Measurements from ENCODE around the gene IFT25.

DNA sequence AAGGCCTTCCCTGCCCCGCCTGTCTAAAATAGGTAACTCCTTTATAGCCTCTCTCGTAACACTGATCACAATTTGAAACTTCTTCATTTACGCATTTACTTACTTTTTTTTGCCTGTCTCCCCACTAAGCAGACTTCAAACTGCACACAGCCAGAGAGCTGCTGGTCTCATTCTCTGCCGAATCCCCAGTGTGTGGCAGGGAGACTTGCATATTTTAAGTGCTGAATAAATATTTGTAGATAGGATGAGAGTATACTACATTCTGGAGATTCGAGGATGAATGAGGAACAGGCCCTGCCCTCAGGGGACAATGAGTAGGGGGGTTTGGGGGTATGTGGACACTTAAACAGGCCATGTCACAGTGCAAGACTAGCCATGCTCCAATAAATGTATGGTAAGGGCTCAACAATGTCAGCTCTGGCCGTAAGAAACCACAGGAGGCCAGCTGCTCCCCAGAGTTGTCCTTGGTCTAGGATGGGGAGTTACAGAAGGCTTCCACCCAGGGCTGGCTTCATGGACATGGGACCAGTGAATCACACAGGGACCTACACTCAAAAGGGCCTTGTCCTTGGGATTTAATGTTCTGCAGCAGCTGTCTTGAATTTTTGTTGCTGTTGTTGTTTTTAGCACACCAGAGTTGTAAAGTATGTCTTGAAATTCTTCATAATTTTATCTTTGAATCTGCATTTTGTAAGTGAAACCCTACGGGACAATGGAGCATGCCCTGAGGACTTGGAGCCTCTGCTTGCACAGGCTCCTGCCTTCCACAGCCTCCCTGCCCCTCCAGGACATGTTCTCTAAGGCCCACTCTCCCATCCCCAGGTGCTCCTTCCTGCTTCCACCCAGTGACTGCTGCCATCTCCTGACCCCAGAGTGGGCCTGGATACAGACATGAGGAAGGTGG lies 43.0 kb downstream of the IFT25 start:
- TF ChIP-seq CTCF (IDR thresholded peaks at IDR 0.05) (no peak), POLR2A (IDR thresholded peaks at IDR 0.05) (no peak), EP300 (IDR thresholded peaks at IDR 0.05) (no peak)

Measured in gastroesophageal sphincter (tissue), 3 donors.